ENCODE data around the gene SELENBP1.

SELENBP1 gene

DNA sequence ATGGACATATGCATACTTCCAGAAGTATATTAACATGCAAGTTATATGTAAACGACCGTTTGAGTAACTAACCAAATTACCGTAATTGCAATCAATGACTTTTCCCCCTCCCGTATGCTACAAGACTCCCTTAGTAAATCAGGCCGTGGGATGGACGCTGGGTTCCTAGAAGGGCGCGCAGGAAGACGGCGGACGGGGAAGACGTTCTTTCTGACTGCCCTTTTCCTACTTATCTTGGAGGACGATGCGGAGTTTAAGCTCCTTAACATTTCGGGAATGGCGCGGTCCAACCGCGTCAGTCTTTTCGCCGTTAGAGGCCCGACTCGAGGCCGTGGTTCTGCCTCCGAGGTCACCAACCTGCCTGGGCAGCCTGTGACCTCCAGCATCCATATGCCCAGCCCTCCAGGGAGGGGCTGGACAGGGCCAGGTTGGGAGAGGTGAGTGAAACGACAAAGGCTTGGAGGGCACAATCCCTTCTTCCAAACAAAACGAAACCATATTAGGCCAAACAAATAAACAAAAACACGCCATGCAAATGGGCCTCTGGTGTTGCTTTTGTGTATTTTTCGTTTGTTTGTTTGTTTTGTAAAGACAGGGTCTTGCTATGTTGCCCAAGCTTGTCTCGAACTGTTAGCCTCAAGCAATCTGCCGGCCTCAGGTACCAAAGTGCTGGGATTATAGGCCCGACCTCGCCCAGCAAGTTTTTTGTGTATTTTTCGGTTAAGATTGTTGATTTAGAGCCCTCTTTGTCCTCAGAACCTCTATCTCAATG is 44.4 kb downstream of the SELENBP1 start:
- peak overlapping the region; percentile 100 for H3K4me3 ChIP-seq (ENCODE audit: low read depth, low read length)
- DNase-seq (ENCODE audit: low read depth), result no peak
- TF ChIP-seq, protein P1, sequence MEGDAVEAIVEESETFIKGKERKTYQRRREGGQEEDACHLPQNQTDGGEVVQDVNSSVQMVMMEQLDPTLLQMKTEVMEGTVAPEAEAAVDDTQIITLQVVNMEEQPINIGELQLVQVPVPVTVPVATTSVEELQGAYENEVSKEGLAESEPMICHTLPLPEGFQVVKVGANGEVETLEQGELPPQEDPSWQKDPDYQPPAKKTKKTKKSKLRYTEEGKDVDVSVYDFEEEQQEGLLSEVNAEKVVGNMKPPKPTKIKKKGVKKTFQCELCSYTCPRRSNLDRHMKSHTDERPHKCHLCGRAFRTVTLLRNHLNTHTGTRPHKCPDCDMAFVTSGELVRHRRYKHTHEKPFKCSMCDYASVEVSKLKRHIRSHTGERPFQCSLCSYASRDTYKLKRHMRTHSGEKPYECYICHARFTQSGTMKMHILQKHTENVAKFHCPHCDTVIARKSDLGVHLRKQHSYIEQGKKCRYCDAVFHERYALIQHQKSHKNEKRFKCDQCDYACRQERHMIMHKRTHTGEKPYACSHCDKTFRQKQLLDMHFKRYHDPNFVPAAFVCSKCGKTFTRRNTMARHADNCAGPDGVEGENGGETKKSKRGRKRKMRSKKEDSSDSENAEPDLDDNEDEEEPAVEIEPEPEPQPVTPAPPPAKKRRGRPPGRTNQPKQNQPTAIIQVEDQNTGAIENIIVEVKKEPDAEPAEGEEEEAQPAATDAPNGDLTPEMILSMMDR (IDR thresholded peaks at IDR 0.05; ENCODE audit: insufficient read depth, low read depth, low read length, missing control alignments), result no peak

DNA sequence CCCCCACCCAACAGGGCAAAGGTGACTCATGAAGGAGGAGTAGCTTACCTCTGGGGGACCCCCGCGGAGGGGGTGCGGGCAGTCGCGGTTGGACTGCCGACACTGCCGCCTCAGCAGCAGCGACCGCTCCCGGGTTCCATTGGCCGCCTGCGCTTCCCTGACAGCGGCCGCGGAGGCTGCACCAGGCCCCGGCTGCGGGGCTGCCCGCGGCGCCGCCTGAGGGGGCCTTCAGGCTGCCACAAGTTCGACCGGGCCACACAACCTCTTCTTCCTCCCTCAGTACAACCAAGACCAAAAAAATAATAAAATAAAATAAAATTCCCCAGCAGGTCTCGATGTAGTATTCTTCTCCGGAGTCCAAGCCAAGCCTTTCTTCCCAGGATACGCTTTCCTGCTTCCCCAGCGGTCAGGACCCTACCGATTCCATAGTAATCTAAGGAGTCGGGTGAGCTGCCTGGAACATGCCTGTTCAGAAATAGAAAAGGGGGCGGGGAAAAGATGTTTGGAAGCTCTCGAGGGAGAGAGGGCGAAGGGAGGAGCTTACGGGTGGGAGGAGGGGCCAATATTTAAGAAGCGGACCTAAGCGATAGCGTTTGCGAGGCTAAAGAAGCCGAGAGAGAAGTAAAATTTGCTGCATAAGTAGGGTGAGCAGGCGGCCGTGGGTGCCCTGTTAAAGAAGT is 45.1 kb downstream of the SELENBP1 start, which contains the start of gene PI4KB:
TSS of gene PI4KB (minus strand) at position 194 of the 680 bp plus-strand sequence. CDS start 10,935 bp downstream, outside the sequence.
- peak within 1 kb of the TSS; percentile 100 for H3K4me3 ChIP-seq (ENCODE audit: low read depth, low read length)
- TF ChIP-seq, protein P1 (IDR thresholded peaks at IDR 0.05; ENCODE audit: insufficient read depth, low read depth, low read length, missing control alignments), result no peak
- DNase-seq (ENCODE audit: low read depth), result peak; percentile 98

DNA sequence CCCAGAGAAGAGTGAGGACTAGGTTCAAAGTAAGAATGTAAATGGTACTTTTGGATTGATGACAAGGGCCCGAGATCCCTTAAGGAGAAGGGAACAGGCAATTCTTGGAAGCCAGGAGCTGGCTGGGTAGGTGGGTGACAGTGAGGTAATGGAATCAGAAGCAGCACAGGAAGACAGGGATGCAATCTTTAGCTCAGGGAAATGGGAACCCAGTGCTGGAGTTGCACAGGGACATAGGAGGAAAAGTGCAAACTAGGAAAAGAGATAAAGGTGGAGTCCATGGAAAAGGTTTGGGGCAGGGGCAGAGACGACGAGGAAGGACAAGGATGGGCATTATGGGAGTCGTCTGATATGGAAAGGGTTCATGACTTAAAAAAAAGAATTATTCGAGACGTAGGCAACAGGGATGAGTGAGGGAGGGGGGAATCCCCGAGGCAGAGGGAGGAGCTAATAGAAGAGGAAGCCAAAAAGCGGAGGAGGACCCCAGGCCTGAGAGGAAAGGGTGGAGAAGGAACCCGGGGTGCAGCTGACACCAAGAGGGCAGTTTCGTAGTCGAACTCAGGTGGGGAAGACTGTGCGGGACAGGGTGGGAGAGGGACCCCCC is 45.8 kb downstream of the SELENBP1 start:
- TF ChIP-seq, protein P1 (IDR thresholded peaks at IDR 0.05; ENCODE audit: insufficient read depth, low read depth, low read length, missing control alignments), result no peak
- H3K4me3 ChIP-seq (ENCODE audit: low read depth, low read length), result peak overlapping the region; percentile 100
- DNase-seq (ENCODE audit: low read depth), result peak; percentile 72

DNA sequence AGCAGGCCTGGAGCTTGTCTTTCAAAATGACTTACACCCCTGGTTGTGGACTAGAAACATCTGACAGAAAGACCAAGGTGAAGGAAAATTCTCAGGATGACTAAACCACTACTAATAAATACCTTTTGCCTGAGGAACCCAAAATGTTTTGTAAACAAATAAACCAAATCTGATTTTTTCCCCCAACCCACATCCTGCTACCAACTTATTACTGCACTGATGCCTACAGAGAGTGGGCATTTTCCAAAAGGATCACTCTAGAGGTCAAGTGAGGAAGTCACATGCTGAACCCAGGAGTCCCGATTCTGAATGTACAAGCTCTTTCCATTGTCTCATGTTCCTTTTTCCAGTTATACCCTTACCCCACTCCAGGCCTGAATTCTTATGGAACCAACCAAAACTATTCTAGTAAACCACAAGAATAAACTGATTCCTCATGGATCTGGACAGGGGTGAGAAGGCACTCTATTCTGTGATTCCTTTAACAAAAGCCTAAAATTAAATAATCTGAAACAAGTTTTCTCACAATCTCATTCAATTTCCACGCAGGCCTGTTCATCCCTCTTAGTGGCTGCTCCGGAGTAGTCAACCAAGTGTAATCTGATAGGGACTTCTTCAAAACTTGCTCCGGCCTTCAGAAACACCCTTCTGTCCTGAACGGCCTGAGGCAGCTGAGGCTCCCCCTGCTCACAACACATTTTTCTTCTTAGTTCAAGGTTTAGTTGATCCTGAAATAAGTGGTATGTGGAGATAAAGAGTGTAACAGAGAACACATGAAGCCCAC is 46.7 kb downstream of the SELENBP1 start:
- H3K4me3 ChIP-seq (ENCODE audit: low read depth, low read length), result peak overlapping the region; percentile 100
- TF ChIP-seq, protein P1 (IDR thresholded peaks at IDR 0.05; ENCODE audit: insufficient read depth, low read depth, low read length, missing control alignments), result no peak
- DNase-seq (ENCODE audit: low read depth), result peak; percentile 10

DNA sequence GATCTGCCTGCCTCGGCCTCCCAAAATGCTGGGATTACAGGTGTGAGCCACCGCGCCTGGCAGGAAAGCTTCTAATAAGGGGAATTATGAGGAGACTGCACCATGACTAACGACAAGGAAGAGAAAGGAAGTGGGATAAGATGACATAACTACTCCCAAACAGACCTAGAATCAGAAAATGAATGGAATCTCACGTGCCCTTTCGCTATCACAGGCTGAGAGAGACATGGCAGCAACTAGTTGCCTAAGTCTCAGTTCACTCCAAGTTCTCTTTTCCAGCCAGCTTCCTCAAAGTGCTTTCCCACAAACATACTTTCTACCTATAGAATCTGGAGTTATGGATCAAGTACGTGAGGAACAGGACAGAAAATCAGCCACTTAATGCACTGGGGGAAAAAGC is 47.3 kb downstream of the SELENBP1 start:
- TF ChIP-seq, protein P1 (IDR thresholded peaks at IDR 0.05; ENCODE audit: insufficient read depth, low read depth, low read length, missing control alignments), result no peak
- no peak for DNase-seq (ENCODE audit: low read depth)
- H3K4me3 ChIP-seq (ENCODE audit: low read depth, low read length), result no peak overlapping the region

DNA sequence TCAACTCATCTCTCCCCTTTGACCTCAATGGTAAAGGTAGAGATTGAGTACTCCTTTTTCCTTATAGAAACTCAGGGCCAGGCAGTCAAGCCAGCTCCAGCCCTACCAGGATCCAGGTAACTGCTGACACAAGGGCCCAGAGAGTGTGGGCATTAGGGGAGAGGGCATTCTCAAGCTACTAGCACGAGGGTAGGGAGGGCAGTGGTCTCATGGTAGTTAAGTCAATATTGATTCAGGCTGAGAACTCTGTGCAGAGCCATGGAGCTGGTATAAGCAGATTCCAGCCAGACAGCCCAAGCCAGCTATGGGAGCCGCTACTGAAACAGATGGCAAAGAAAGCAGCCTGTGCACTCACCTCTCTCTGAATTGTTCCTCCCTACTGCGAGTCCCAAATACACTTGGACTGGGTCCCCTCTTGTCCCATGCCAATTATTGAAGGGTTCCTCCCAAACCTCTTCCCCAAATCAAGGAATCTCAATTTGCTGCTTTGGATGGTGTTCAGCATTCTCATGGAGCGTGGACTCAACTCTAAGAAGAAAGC is 48.0 kb downstream of the SELENBP1 start:
- no peak for DNase-seq (ENCODE audit: low read depth)
- TF ChIP-seq, protein P1 (IDR thresholded peaks at IDR 0.05; ENCODE audit: insufficient read depth, low read depth, low read length, missing control alignments), result no peak
- H3K4me3 ChIP-seq (ENCODE audit: low read depth, low read length), result no peak overlapping the region
